Measurements from ENCODE around the gene CD209. TPM values are rescaled to one million over a fixed set of nuclear protein-coding genes. Genes with fewer than 3 reads are reported as not detected.

The CD209 gene
- total RNA-seq, 1 donor from 2014 or later: not detected

Other genes starting within 250 kb of the CD209 start
- gene ZNF358, start 231.4 kb downstream of the CD209 start, total RNA-seq: 5.1 and 5.7 TPM in 2 replicates
- gene MCOLN1, start 224.9 kb downstream of the CD209 start, total RNA-seq: 13.3 and 13.7 TPM in 2 replicates
- 122 and 125 TPM in 2 replicates for gene PNPLA6, start 211.8 kb downstream of the CD209 start, total RNA-seq
- 0.09 and 0.69 TPM in 2 replicates for gene CAMSAP3, start 151.7 kb downstream of the CD209 start, total RNA-seq
- 51.0 and 51.6 TPM in 2 replicates for gene XAB2, start 118.0 kb downstream of the CD209 start, total RNA-seq
- gene PET100, start 117.7 kb downstream of the CD209 start, total RNA-seq: 99.2 and 110 TPM in 2 replicates
- 1.3 and 1.5 TPM in 2 replicates for gene PCP2, start 113.8 kb downstream of the CD209 start, total RNA-seq
- 83.4 and 84.3 TPM in 2 replicates for gene STXBP2, start 110.4 kb downstream of the CD209 start, total RNA-seq
- not detected in 2 replicates for gene RETN, start 78.5 kb downstream of the CD209 start, total RNA-seq
- gene MCEMP1, start 70.4 kb downstream of the CD209 start, total RNA-seq: not detected in 2 replicates
- gene TRAPPC5, start 66.7 kb downstream of the CD209 start, total RNA-seq: 82.9 and 84.1 TPM in 2 replicates
- not detected in 2 replicates for gene FCER2, start 45.4 kb downstream of the CD209 start, total RNA-seq
- gene CLEC4G, start 15.4 kb downstream of the CD209 start, total RNA-seq: not detected in 2 replicates
- not detected in 2 replicates for gene CLEC4M, start 15.7 kb upstream of the CD209 start, total RNA-seq
- 4.3 and 5.2 TPM in 2 replicates for gene EVI5L, start 82.7 kb upstream of the CD209 start, total RNA-seq
- 0.21 TPM in 2 replicates for gene PRR36, start 126.9 kb upstream of the CD209 start, total RNA-seq
- not detected in 2 replicates for gene LRRC8E, start 141.0 kb upstream of the CD209 start, total RNA-seq
- 46.7 and 47.6 TPM in 2 replicates for gene MAP2K7, start 156.3 kb upstream of the CD209 start, total RNA-seq
- 5.3 and 8.5 TPM in 2 replicates for gene TGFBR3L, start 167.3 kb upstream of the CD209 start, total RNA-seq
- gene SNAPC2, start 172.8 kb upstream of the CD209 start, total RNA-seq: 21.8 and 23.2 TPM in 2 replicates
- 1.8 and 2.0 TPM in 2 replicates for gene CTXN1, start 178.6 kb upstream of the CD209 start, total RNA-seq
- 110 and 111 TPM in 2 replicates for gene TIMM44, start 196.1 kb upstream of the CD209 start, total RNA-seq